Gastrocnemius medialis (tissue), 4 donors: Measurements from ENCODE around the gene ZNF497.

ENCODE experiments used
- CTCF ChIP-seq, 5 experiments: fragments of 450-650 bp in 3 of 5; fragments of 200-600 bp in 2 of 5; sonication (generic) in 2 of 5; IDR thresholded peaks in 4 of 5; conservative IDR thresholded peaks in 1 of 5; 1 replicate in 4 of 5; 2 replicates in 1 of 5; pipeline ENCODE4 v1.5.1; 2016 to 2019; ENCODE audit warnings: antibody characterized with exemption in 5 of 5, mild to moderate bottlenecking in 3 of 5, moderate library complexity in 3 of 5
- POLR2A ChIP-seq, 2 donors: fragments of 450-650 bp; IDR thresholded peaks; one replicate each; pipeline ENCODE4 v1.6.1; 2017; ENCODE audit warnings: antibody characterized with exemption in 2 of 2, mild to moderate bottlenecking in 2 of 2, moderate library complexity in 2 of 2

- TF ChIP-seq CTCF (IDR thresholded peaks at IDR 0.05 in 4 of 5, conservative IDR thresholded peaks at IDR 0.05 in 1 of 5) (no peak), POLR2A (IDR thresholded peaks at IDR 0.05) (no peak)
These were observed 12.3 kb downstream of the ZNF497 start for GRCh38 chr19:58350001-58350861.
